Measurements from ENCODE around the gene TENT4B.

- TF ChIP-seq EZH2 (IDR thresholded peaks at IDR 0.05) (no peak), POLR2AphosphoS5 (IDR thresholded peaks at IDR 0.05; ENCODE audit: borderline replicate concordance, low read depth, low read length) (no peak), FOXP2 (optimal IDR thresholded peaks at IDR 0.05; ENCODE audit: control extremely low read depth, extremely low read length, insufficient read depth) (no peak)
Measured at GRCh38 chr16:50198802-50199403, 45.8 kb downstream of the TENT4B start.
